CD4-positive, alpha-beta memory T cell (primary cell): ENCODE results near the gene SRP14. TPM values are rescaled to one million over a fixed set of nuclear protein-coding genes. Genes with fewer than 3 reads are reported as not detected.
"Not testable (repeated sequence)": the region's sequence is repeated elsewhere in the genome, so short reads cannot be mapped to it uniquely, and the experiment has no call there.

ENCODE experiments used
- CTCF ChIA-PET: fragments of 350-600 bp; sonication (Branson Sonifier 250); formaldehyde crosslinking; loops from one replicate; lab custom pipeline; 2021; ENCODE audit warnings: inconsistent platforms; ENCODE audit not compliant: partially characterized antibody; lab: Charles Lee
- POLR2A ChIA-PET: fragments of 350-600 bp; sonication (Branson Sonifier 250); formaldehyde crosslinking; loops from one replicate; lab custom pipeline; 2021; ENCODE audit not compliant: partially characterized antibody; lab: Charles Lee
- DNase-seq, 5 donors: peaks; one replicate each; pipeline versions ENCODE4 v3.0.0 to v3.0.0-alpha.2; 2020 to 2022; ENCODE audit warnings: mixed read lengths in 1 of 5
- H3K27ac ChIP-seq: one replicate; pipeline ENCODE4 v1.7.0; 2013; ENCODE audit warnings: low read depth, low read length
- H3K27me3 ChIP-seq: 2 replicates; pipeline ENCODE4 v1.7.0; 2013; ENCODE audit warnings: mild to moderate bottlenecking, low read length, moderate library complexity; ENCODE audit not compliant: insufficient read depth
- H3K36me3 ChIP-seq: 2 replicates; pipeline ENCODE4 v1.7.0; 2013; ENCODE audit warnings: mild to moderate bottlenecking, low read length, moderate library complexity; ENCODE audit not compliant: insufficient read depth
- H3K4me1 ChIP-seq: 2 replicates; pipeline ENCODE4 v1.7.0; 2013; ENCODE audit warnings: mild to moderate bottlenecking, low read length, moderate library complexity; ENCODE audit not compliant: insufficient read depth
- H3K4me3 ChIP-seq, 2 donors: one replicate each; pipeline ENCODE4 v1.7.0; 2013; ENCODE audit warnings: low read length in 2 of 2, mild to moderate bottlenecking in 1 of 2
- H3K9me3 ChIP-seq, 2 donors: one replicate each; pipeline ENCODE4 v1.7.0; 2013; ENCODE audit warnings: low read length in 2 of 2, control low read depth in 1 of 2; ENCODE audit not compliant: control insufficient read depth in 1 of 2
- H3K27ac Mint-ChIP-seq, 7 donors: one replicate each; pipeline ENCODE4 v1.8.0; 2020 to 2021; ENCODE audit warnings: mixed read lengths in 7 of 7, mild to moderate bottlenecking in 6 of 7, inconsistent platforms in 3 of 7, moderate library complexity in 3 of 7
- H3K27me3 Mint-ChIP-seq, 2 donors: one replicate each; pipeline ENCODE4 v1.8.0; 2020 to 2021; ENCODE audit warnings: mixed read lengths in 2 of 2
- H3K36me3 Mint-ChIP-seq, 2 donors: one replicate each; pipeline ENCODE4 v1.8.0; 2020 to 2021; ENCODE audit warnings: mixed read lengths in 2 of 2, inconsistent platforms in 1 of 2, mild to moderate bottlenecking in 1 of 2
- H3K4me1 Mint-ChIP-seq, 4 donors: one replicate each; pipeline ENCODE4 v1.8.0; 2020 to 2021; ENCODE audit warnings: mixed read lengths in 4 of 4, mild to moderate bottlenecking in 1 of 4
- H3K4me3 Mint-ChIP-seq, 8 donors: one replicate each; pipeline ENCODE4 v1.8.0; 2020 to 2021; ENCODE audit warnings: mixed read lengths in 8 of 8, mild to moderate bottlenecking in 7 of 8, moderate library complexity in 6 of 8, inconsistent platforms in 3 of 8
- H3K9me3 Mint-ChIP-seq, 8 donors: one replicate each; pipeline ENCODE4 v1.8.0; 2020 to 2021; ENCODE audit warnings: mixed read lengths in 8 of 8, mild to moderate bottlenecking in 5 of 8, inconsistent platforms in 3 of 8, moderate library complexity in 1 of 8
- intact Hi-C: fragments of 100-400 bp; cut with micrococcal nuclease; formaldehyde crosslinking; loops from one replicate; pipeline ENCODE4 v1.15.1; 2023
- polyA plus RNA-seq, 2 donors: library from polyadenylated mRNA; unstranded; fragments of 300-500 nt; fragmentation: Illumina TruSeq; gene quantifications; one replicate each; pipeline ENCODE4 v1.2.3, GENCODE V29; 2021
- total RNA-seq, 2 experiments: library from RNA; stranded (reverse); gene quantifications; one replicate each; pipeline ENCODE4 v1.2.3, GENCODE V29; 2021

Gene SRP14
- total and polyA plus RNA-seq, 4 experiments from 2014 or later: 118 to 1,035 (median 447) TPM

DNA sequence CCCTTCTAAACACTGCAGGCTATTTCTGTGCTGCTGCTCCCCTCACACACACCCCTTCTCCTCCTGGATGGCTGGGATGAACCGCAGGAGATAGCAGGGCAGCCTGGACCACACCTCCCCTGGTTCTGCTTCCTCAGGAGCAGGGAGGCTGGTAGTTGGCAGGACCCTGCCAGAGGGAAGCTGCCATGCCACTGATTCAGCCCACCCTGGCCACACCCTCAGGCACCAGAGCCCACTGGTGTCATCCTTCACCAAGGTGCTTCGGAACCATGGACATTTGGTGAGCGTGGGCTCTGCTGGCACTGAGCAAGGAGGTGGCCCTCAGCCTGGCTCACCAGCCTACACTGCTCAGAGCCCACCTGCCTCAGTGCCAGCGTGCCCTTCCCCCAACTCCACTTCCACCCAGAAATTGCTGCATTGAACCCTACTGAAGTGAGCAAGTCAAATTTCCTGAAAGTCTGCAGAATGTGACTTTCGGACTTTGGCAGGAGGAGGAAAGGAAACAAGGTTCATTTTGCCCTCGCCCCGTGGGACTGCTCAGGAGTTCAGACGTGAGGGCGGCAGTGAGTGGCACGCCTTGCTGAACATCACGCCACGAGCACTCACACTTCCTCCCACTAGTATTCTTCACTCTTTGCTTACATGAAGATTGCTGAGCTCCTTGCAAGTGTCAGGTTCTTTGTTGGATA is 43.4 kb upstream of the SRP14 start:
- Histone ChIP-seq H3K27me3 (no peaks in the 10 kb centered on the region), H3K36me3 (no peaks in the 10 kb centered on the region), H3K4me3 (no peak overlapping the region), H3K4me1 (peaks cover 12% of the 10 kb centered on the region), H3K27ac (no peak overlapping the region), H3K9me3 (no peaks in the 10 kb centered on the region)
- peak overlapping the region in 1 of 8 donors; percentile 23 for H3K4me3 Mint-ChIP-seq
- H3K36me3 Mint-ChIP-seq: no peaks in the 10 kb centered on the region
- no peaks in the 10 kb centered on the region for H3K9me3 Mint-ChIP-seq
- H3K27me3 Mint-ChIP-seq: peaks cover 35 to 37% of the 10 kb centered on the region in 2 donors
- H3K27ac Mint-ChIP-seq: no peak overlapping the region
- intact Hi-C loops: no loop called here
- no peak for DNase-seq
- ChIA-PET CTCF (interaction anchor here (0.7 to 1.4 kb wide), 2 partner anchors 17 to 22 kb away, joined by 3 to 4 read pairs; no protein-coding TSS in a partner anchor), POLR2A (no interaction called here)
- peaks cover 2 to 10% (median 7%) of the 10 kb centered on the region in 4 donors for H3K4me1 Mint-ChIP-seq

GRCh38 chr15:40081691-40082194 is 42.8 kb upstream of the SRP14 start:
- no peaks in the 10 kb centered on the region for H3K36me3 Mint-ChIP-seq
- H3K4me3 Mint-ChIP-seq: peak overlapping the region in 6 of 8 donors; percentile 0 to 66 (median 32)
- Histone ChIP-seq H3K27ac (no peak overlapping the region), H3K27me3 (no peaks in the 10 kb centered on the region), H3K36me3 (no peaks in the 10 kb centered on the region), H3K4me1 (peaks cover 12% of the 10 kb centered on the region), H3K9me3 (no peaks in the 10 kb centered on the region), H3K4me3 (no peak overlapping the region)
- no peaks in the 10 kb centered on the region for H3K9me3 Mint-ChIP-seq
- intact Hi-C loops: no loop called here
- H3K27me3 Mint-ChIP-seq: peaks cover 35 to 37% of the 10 kb centered on the region in 2 donors
- H3K4me1 Mint-ChIP-seq: peaks cover 2 to 10% (median 7%) of the 10 kb centered on the region in 4 donors
- ChIA-PET POLR2A (no interaction called here), CTCF (interaction anchor here (0.7 to 1.4 kb wide), 2 partner anchors 18 to 23 kb away, joined by 3 to 4 read pairs; no protein-coding TSS in a partner anchor)
- no peak for DNase-seq
- no peak overlapping the region for H3K27ac Mint-ChIP-seq

DNA sequence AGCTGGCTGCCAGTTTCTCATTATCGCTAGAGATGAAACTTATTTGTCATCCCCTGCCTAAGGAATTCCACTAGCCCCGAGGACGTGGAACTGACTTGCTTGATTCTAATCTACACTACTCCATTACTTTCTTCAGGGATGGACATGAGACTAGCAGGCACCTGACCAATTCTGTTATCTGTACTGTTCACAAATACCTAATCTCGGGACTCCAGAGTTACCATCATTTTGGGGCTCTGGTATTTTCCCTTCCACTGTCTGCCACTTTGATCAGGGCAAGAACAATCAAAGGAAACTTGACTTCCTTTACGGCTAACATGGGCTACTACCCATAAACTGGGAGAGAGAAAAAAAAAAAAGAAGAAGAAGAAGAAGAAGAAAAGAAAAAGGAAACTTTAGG is 41.9 kb upstream of the SRP14 start:
- Mint-ChIP-seq H3K9me3 (no peaks in the 10 kb centered on the region), H3K27me3 (peaks cover 35% of the 10 kb centered on the region in 2 donors), H3K4me3 (peak overlapping the region in 1 of 8 donors; percentile 36), H3K4me1 (peaks cover 2 to 10% (median 7%) of the 10 kb centered on the region in 4 donors), H3K36me3 (no peaks in the 10 kb centered on the region), H3K27ac (no peak overlapping the region)
- H3K4me3 ChIP-seq: no peak overlapping the region
- no peaks in the 10 kb centered on the region for H3K9me3 ChIP-seq
- no peak overlapping the region for H3K27ac ChIP-seq
- intact Hi-C loops: no loop called here
- DNase-seq: no peak
- no peaks in the 10 kb centered on the region for H3K27me3 ChIP-seq
- no peaks in the 10 kb centered on the region for H3K36me3 ChIP-seq
- ChIA-PET POLR2A (no interaction called here), CTCF (no interaction called here)
- peaks cover 12% of the 10 kb centered on the region for H3K4me1 ChIP-seq

DNA sequence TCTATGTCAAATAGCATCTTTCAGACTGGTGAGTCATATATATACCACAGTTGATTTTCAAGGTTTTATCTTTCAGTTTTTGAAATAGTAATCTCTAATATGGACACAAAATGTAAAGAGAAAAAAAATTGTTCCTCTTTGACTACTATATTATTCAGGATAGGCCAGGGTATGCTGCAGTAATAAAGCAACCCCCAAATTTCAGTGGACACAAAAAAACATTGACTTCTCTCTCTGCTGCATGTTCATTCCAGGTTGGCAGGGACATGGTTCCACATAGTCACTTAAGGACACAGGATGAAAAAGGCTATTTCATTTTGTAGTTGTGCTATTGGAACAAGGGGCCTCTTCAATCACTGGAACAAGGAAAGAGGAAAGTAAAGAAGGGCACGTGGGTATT is 41.1 kb upstream of the SRP14 start:
- ChIA-PET CTCF (no interaction called here), POLR2A (no interaction called here)
- no peaks in the 10 kb centered on the region for H3K9me3 ChIP-seq
- no peak overlapping the region for H3K27ac Mint-ChIP-seq
- no peak overlapping the region for H3K4me3 ChIP-seq
- H3K36me3 ChIP-seq: no peaks in the 10 kb centered on the region
- intact Hi-C loops: no loop called here
- H3K36me3 Mint-ChIP-seq: no peaks in the 10 kb centered on the region
- DNase-seq: no peak
- H3K27me3 ChIP-seq: no peaks in the 10 kb centered on the region
- H3K4me1 ChIP-seq: peaks cover 12% of the 10 kb centered on the region
- H3K27ac ChIP-seq: no peak overlapping the region
- no peak overlapping the region for H3K4me3 Mint-ChIP-seq
- peaks cover 2 to 10% (median 7%) of the 10 kb centered on the region in 4 donors for H3K4me1 Mint-ChIP-seq
- H3K9me3 Mint-ChIP-seq: no peaks in the 10 kb centered on the region
- H3K27me3 Mint-ChIP-seq: peaks cover 31 to 35% of the 10 kb centered on the region in 2 donors

DNA sequence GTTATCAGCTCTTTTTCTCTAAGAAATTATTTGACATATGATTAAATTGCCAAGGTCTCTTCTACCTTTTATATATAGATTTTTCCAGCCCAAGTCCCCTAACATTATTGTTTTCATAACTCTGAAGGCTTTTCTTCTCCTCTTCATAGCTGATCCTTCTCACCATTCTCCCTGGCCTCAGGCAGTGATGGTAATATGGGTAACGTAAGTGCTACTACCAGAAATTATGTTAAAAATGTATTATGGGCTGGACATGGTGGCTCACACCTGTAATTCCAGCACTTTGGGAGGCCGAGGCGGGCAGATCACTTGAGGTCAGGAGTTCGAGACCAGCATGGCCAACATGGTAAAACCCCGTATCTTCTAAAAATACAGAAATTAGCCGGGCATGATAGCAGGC is 40.5 kb upstream of the SRP14 start:
- no peaks in the 10 kb centered on the region for H3K9me3 ChIP-seq
- no peaks in the 10 kb centered on the region for H3K27me3 ChIP-seq
- Mint-ChIP-seq H3K27me3 (peaks cover 26 to 30% of the 10 kb centered on the region in 2 donors), H3K4me1 (peaks cover 2 to 10% (median 7%) of the 10 kb centered on the region in 4 donors), H3K9me3 (no peaks in the 10 kb centered on the region), H3K4me3 (no peak overlapping the region), H3K27ac (no peak overlapping the region), H3K36me3 (no peaks in the 10 kb centered on the region)
- ChIA-PET POLR2A (no interaction called here), CTCF (interaction anchor here (1.1 to 1.3 kb wide), 3 partner anchors 8 to 26 kb away, joined by 3 read pairs; no protein-coding TSS in a partner anchor)
- intact Hi-C loops: no loop called here
- no peaks in the 10 kb centered on the region for H3K36me3 ChIP-seq
- H3K4me3 ChIP-seq: no peak overlapping the region
- no peak overlapping the region for H3K27ac ChIP-seq
- no peak for DNase-seq
- peaks cover 12% of the 10 kb centered on the region for H3K4me1 ChIP-seq

GRCh38 chr15:40075298-40076044 is 36.5 kb upstream of the SRP14 start:
- no peak overlapping the region for H3K4me3 Mint-ChIP-seq

DNA sequence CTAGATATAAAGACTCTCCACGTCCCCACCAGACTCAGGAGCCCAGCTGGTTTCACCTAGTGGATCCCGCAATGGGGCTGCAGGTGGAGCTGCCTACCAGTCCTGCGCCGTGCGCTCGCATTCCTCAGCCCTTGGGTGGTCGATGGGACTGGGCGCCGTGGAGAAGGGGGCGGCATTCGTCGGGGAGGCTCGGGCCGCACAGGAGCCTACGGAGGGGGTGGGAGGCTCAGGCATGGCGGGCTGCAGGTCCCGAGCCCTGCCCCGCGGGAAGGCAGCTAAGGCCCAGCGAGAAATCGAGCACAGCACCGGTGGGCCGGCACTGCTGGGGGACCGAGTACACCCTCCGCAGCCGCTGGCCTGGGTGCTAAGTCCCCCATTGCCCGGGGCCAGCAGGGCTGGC is 35.7 kb upstream of the SRP14 start:
- POLR2A ChIA-PET, intact Hi-C loops, DNase-seq, H3K4me3 ChIP-seq, H3K27me3 ChIP-seq, H3K27ac ChIP-seq, H3K27ac Mint-ChIP-seq, H3K4me1 Mint-ChIP-seq, H3K27me3 Mint-ChIP-seq, H3K4me1 ChIP-seq, H3K4me3 Mint-ChIP-seq, H3K9me3 ChIP-seq, H3K36me3 Mint-ChIP-seq, H3K36me3 ChIP-seq, H3K9me3 Mint-ChIP-seq: not testable (repeated sequence)
- CTCF ChIA-PET: interaction anchor here (1.2 kb wide), 1 partner anchor 22 kb away, joined by 4 read pairs; no protein-coding TSS in a partner anchor

More at GRCh38 chr15:40075298-40076044, 36.5 kb upstream of the SRP14 start:
- ChIA-PET POLR2A (no interaction called here), CTCF (no interaction called here)
- no peak overlapping the region for H3K27ac Mint-ChIP-seq
- peaks cover 3 to 9% of the 10 kb centered on the region in 2 donors for H3K27me3 Mint-ChIP-seq
- intact Hi-C loops: no loop called here
- Histone ChIP-seq H3K27ac (no peak overlapping the region), H3K36me3 (no peaks in the 10 kb centered on the region), H3K4me3 (no peak overlapping the region), H3K9me3 (no peaks in the 10 kb centered on the region), H3K4me1 (no peaks in the 10 kb centered on the region), H3K27me3 (no peaks in the 10 kb centered on the region)
- no peaks in the 10 kb centered on the region for H3K9me3 Mint-ChIP-seq
- no peak for DNase-seq
- H3K4me1 Mint-ChIP-seq: peaks cover 2 to 8% (median 5%) of the 10 kb centered on the region in 4 donors
- no peaks in the 10 kb centered on the region for H3K36me3 Mint-ChIP-seq
